SHP77 treated with DMSO at 0.1 percent for 48 hours (cell line): ENCODE results near the gene SASS6.
"Not testable (repeated sequence)": the region's sequence is repeated elsewhere in the genome, so short reads cannot be mapped to it uniquely, and the experiment has no call there.

Experiments used
- DNase-seq: peaks from one replicate; lab custom pipeline; 2025; lab: John Stamatoyannopoulos, UW

Gene SASS6

GRCh38 chr1:100107696-100108095 lies 25.0 kb downstream of the SASS6 start:
- no peak for DNase-seq

GRCh38 chr1:100101564-100101963 lies 31.2 kb downstream of the SASS6 start:
- no peak for DNase-seq

- DNase-seq = no peak
Measured at GRCh38 chr1:100100202-100100601, 32.5 kb downstream of the SASS6 start.

GRCh38 chr1:100090471-100090870 lies 42.3 kb downstream of the SASS6 start:
- DNase-seq = no peak

- no peak for DNase-seq
Measured at GRCh38 chr1:100089082-100089481, 43.6 kb downstream of the SASS6 start.

GRCh38 chr1:100087396-100087795 lies 45.3 kb downstream of the SASS6 start:
- no peak for DNase-seq

GRCh38 chr1:100080331-100080730 lies 52.4 kb downstream of the SASS6 start:
- DNase-seq = no peak

GRCh38 chr1:100077531-100077930 lies 55.2 kb downstream of the SASS6 start:
- DNase-seq = no peak

- DNase-seq = no peak
Measured at GRCh38 chr1:100076744-100077143, 56.0 kb downstream of the SASS6 start.

- DNase-seq = no peak
Measured at GRCh38 chr1:100076319-100076718, 56.4 kb downstream of the SASS6 start.

GRCh38 chr1:100075773-100076172 lies 57.0 kb downstream of the SASS6 start:
- no peak for DNase-seq

GRCh38 chr1:100074604-100075395 lies 57.9 kb downstream of the SASS6 start:
- DNase-seq = no peak

GRCh38 chr1:100073531-100073930 lies 59.2 kb downstream of the SASS6 start:
- no peak for DNase-seq

- no peak for DNase-seq
Measured at GRCh38 chr1:100070201-100070939, 62.4 kb downstream of the SASS6 start.

- no peak for DNase-seq
Measured at GRCh38 chr1:100065969-100066227, 66.8 kb downstream of the SASS6 start.

GRCh38 chr1:100065183-100065968 lies 67.4 kb downstream of the SASS6 start:
- no peak for DNase-seq

- no peak for DNase-seq
Measured at GRCh38 chr1:100061681-100062080, 71.0 kb downstream of the SASS6 start.

- no peak for DNase-seq
Measured at GRCh38 chr1:100053727-100054126, 79.0 kb downstream of the SASS6 start.

GRCh38 chr1:100053119-100053518 lies 79.6 kb downstream of the SASS6 start:
- DNase-seq = no peak

GRCh38 chr1:100051893-100052292 lies 80.8 kb downstream of the SASS6 start:
- no peak for DNase-seq

GRCh38 chr1:100051401-100051800 lies 81.3 kb downstream of the SASS6 start:
- DNase-seq = no peak

- DNase-seq = no peak
Measured at GRCh38 chr1:100050139-100050538, 82.6 kb downstream of the SASS6 start.

- DNase-seq = not testable (repeated sequence)
Measured at GRCh38 chr1:100047235-100047708, 85.5 kb downstream of the SASS6 start.
